ENCODE measurements around the gene FOXI1. TPM values are rescaled to one million over a fixed set of nuclear protein-coding genes. Genes with fewer than 3 reads are reported as not detected.

The FOXI1 gene
- total RNA-seq, 1 donor from 2014 or later = not detected

DNA sequence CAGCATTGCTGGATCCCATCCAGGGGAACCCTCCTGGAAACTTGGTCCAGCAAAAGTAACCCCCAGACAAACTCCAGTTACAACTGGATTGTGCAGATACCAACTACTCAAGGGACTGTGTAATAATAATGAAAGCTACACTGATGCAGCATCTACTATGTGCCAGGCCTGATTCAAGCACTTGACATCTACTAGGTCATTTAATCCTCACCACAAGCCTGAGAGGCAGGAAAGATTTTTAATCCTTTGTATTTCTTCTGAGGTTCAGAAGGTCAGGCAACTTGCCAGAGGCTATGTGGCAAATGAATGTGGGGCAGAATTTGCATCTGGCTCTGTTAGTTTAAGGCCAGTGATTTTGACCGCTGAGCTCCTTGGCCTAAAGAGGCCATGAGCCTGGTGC, 29.5 kb upstream of the FOXI1 start:
- H3K4me1 Mint-ChIP-seq (ENCODE audit: low read depth, unreplicated experiment) = no peaks in the 10 kb centered on the region
- Histone ChIP-seq H3K36me3 (ENCODE audit: insufficient read depth, low read length) (no peaks in the 10 kb centered on the region), H3K4me1 (ENCODE audit: insufficient read depth, low read length) (no peaks in the 10 kb centered on the region), H3K27ac (ENCODE audit: low read depth, low read length) (no peak overlapping the region), H4K20me1 (ENCODE audit: insufficient read depth, low read length) (no peaks in the 10 kb centered on the region), H3K9ac (ENCODE audit: low read length) (no peak overlapping the region), H3K27me3 (ENCODE audit: insufficient read depth, low read length) (no peaks in the 10 kb centered on the region), H3K4me2 (ENCODE audit: low read length) (no peak overlapping the region), H3K9me3 (ENCODE audit: insufficient read depth, low read depth, low read length) (no peaks in the 10 kb centered on the region), H3K79me2 (ENCODE audit: insufficient read depth, low read length) (no peaks in the 10 kb centered on the region), H3K4me3 (ENCODE audit: insufficient read depth, low read depth, low read length) (no peak overlapping the region), H2AFZ (ENCODE audit: low read depth, low read length) (no peak overlapping the region)
- no peak overlapping the region for H3K27ac Mint-ChIP-seq (ENCODE audit: unreplicated experiment)
- H3K4me3 Mint-ChIP-seq (ENCODE audit: unreplicated experiment) = no peak overlapping the region
- TF ChIP-seq EZH2 (IDR thresholded peaks at IDR 0.05; ENCODE audit: insufficient read depth, low read length) = no peak
- TF ChIP-seq, protein P1, sequence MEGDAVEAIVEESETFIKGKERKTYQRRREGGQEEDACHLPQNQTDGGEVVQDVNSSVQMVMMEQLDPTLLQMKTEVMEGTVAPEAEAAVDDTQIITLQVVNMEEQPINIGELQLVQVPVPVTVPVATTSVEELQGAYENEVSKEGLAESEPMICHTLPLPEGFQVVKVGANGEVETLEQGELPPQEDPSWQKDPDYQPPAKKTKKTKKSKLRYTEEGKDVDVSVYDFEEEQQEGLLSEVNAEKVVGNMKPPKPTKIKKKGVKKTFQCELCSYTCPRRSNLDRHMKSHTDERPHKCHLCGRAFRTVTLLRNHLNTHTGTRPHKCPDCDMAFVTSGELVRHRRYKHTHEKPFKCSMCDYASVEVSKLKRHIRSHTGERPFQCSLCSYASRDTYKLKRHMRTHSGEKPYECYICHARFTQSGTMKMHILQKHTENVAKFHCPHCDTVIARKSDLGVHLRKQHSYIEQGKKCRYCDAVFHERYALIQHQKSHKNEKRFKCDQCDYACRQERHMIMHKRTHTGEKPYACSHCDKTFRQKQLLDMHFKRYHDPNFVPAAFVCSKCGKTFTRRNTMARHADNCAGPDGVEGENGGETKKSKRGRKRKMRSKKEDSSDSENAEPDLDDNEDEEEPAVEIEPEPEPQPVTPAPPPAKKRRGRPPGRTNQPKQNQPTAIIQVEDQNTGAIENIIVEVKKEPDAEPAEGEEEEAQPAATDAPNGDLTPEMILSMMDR (IDR thresholded peaks at IDR 0.05; ENCODE audit: insufficient read depth, low read depth, low read length) = no peak
- FAIRE-seq (no peak), DNase-seq (ENCODE audit: low read depth) (no peak)
- no peaks in the 10 kb centered on the region for H3K36me3 Mint-ChIP-seq (ENCODE audit: low read depth, unreplicated experiment)
- no peaks in the 10 kb centered on the region for H3K9me3 Mint-ChIP-seq (ENCODE audit: unreplicated experiment)
- peaks cover 55% of the 10 kb centered on the region for H3K27me3 Mint-ChIP-seq (ENCODE audit: low read depth, unreplicated experiment)

DNA sequence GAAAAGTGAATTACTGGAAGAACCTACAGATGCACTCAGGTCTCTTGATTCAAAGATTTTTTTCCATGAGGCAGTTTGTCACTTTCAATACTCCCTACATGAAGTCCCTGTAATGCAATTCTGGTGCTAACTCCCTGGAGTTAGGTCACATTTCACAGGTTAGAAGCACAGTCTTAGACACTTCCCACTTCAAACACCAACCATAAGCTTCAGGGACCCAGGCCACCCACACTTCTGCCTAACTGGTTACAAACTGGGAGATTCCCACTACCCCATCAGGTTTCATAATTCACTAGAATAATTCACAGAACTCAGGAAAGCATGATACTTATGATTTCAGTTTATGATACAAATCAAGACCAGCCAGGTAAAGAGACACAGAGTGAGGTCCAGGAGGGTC, 29.0 kb upstream of the FOXI1 start:
- Mint-ChIP-seq H3K9me3 (ENCODE audit: unreplicated experiment) (no peaks in the 10 kb centered on the region), H3K4me1 (ENCODE audit: low read depth, unreplicated experiment) (no peaks in the 10 kb centered on the region), H3K36me3 (ENCODE audit: low read depth, unreplicated experiment) (no peaks in the 10 kb centered on the region), H3K27me3 (ENCODE audit: low read depth, unreplicated experiment) (peaks cover 55% of the 10 kb centered on the region), H3K27ac (ENCODE audit: unreplicated experiment) (no peak overlapping the region), H3K4me3 (ENCODE audit: unreplicated experiment) (no peak overlapping the region)
- TF ChIP-seq, protein P1 (IDR thresholded peaks at IDR 0.05; ENCODE audit: insufficient read depth, low read depth, low read length) = no peak
- no peak for TF ChIP-seq EZH2 (IDR thresholded peaks at IDR 0.05; ENCODE audit: insufficient read depth, low read length)
- Histone ChIP-seq H3K9me3 (ENCODE audit: insufficient read depth, low read depth, low read length) (no peaks in the 10 kb centered on the region), H2AFZ (ENCODE audit: low read depth, low read length) (no peak overlapping the region), H3K79me2 (ENCODE audit: insufficient read depth, low read length) (no peaks in the 10 kb centered on the region), H3K36me3 (ENCODE audit: insufficient read depth, low read length) (no peaks in the 10 kb centered on the region), H3K27ac (ENCODE audit: low read depth, low read length) (no peak overlapping the region), H3K27me3 (ENCODE audit: insufficient read depth, low read length) (no peaks in the 10 kb centered on the region), H3K4me2 (ENCODE audit: low read length) (no peak overlapping the region), H4K20me1 (ENCODE audit: insufficient read depth, low read length) (no peaks in the 10 kb centered on the region), H3K4me3 (ENCODE audit: insufficient read depth, low read depth, low read length) (no peak overlapping the region), H3K4me1 (ENCODE audit: insufficient read depth, low read length) (no peaks in the 10 kb centered on the region), H3K9ac (ENCODE audit: low read length) (no peak overlapping the region)
- DNase-seq (ENCODE audit: low read depth) (no peak), FAIRE-seq (no peak)

DNA sequence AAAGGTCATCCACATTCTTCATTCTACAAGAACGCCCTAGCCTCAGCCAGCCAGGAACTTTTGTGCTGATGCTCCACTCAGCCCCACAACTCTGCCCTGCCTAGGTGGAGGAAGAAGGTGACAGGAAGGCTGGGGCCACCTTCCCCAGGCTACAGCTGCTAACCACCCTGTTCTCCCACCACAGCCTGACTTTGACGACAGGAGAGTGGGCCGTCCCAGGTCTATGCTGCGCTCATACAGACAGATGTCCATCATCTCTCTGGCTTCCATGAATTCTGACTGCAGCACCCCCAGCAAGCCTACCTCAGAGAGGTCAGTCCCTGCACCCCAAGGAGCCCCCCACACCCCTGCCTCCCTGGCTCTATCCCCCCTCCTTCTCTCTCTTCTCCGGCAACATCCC, 28.2 kb upstream of the FOXI1 start:
- H3K27ac Mint-ChIP-seq (ENCODE audit: unreplicated experiment) = no peak overlapping the region
- no peaks in the 10 kb centered on the region for H4K20me1 ChIP-seq (ENCODE audit: insufficient read depth, low read length)
- H3K4me3 Mint-ChIP-seq (ENCODE audit: unreplicated experiment) = no peak overlapping the region
- peaks cover 55% of the 10 kb centered on the region for H3K27me3 Mint-ChIP-seq (ENCODE audit: low read depth, unreplicated experiment)
- no peak for FAIRE-seq
- H3K9me3 Mint-ChIP-seq (ENCODE audit: unreplicated experiment) = no peaks in the 10 kb centered on the region
- H3K79me2 ChIP-seq (ENCODE audit: insufficient read depth, low read length) = no peaks in the 10 kb centered on the region
- H3K4me1 Mint-ChIP-seq (ENCODE audit: low read depth, unreplicated experiment) = no peaks in the 10 kb centered on the region
- no peak overlapping the region for H3K4me3 ChIP-seq (ENCODE audit: insufficient read depth, low read depth, low read length)
- TF ChIP-seq EZH2 (IDR thresholded peaks at IDR 0.05; ENCODE audit: insufficient read depth, low read length) = no peak
- TF ChIP-seq, protein P1 (IDR thresholded peaks at IDR 0.05; ENCODE audit: insufficient read depth, low read depth, low read length) = no peak
- no peak overlapping the region for H2AFZ ChIP-seq (ENCODE audit: low read depth, low read length)
- no peaks in the 10 kb centered on the region for H3K4me1 ChIP-seq (ENCODE audit: insufficient read depth, low read length)
- no peak overlapping the region for H3K27ac ChIP-seq (ENCODE audit: low read depth, low read length)
- no peak overlapping the region for H3K9ac ChIP-seq (ENCODE audit: low read length)
- H3K36me3 Mint-ChIP-seq (ENCODE audit: low read depth, unreplicated experiment) = no peaks in the 10 kb centered on the region
- no peak overlapping the region for H3K4me2 ChIP-seq (ENCODE audit: low read length)
- no peaks in the 10 kb centered on the region for H3K27me3 ChIP-seq (ENCODE audit: insufficient read depth, low read length)
- H3K36me3 ChIP-seq (ENCODE audit: insufficient read depth, low read length) = no peaks in the 10 kb centered on the region
- H3K9me3 ChIP-seq (ENCODE audit: insufficient read depth, low read depth, low read length) = no peaks in the 10 kb centered on the region
- DNase-seq (ENCODE audit: low read depth) = no peak
